Central memory CD4-positive, alpha-beta T cell (primary cell): ENCODE results near the gene DMD.
"Not testable (repeated sequence)": the region's sequence is repeated elsewhere in the genome, so short reads cannot be mapped to it uniquely, and the experiment has no call there.

ENCODE experiments used
- DNase-seq: peaks from one replicate; pipeline ENCODE4 v3.0.0; 2022

DMD gene

GRCh38 chrX:31497086-31497485 lies 1714.3 kb downstream of the DMD start:
- DNase-seq: no peak

GRCh38 chrX:31487951-31488350 lies 1723.4 kb downstream of the DMD start:
- DNase-seq: no peak

- DNase-seq: no peak
These were observed 1728.0 kb downstream of the DMD start for GRCh38 chrX:31483336-31483735.

- DNase-seq: no peak
These were observed 1730.7 kb downstream of the DMD start for GRCh38 chrX:31480696-31481095.

- no peak for DNase-seq
These were observed 1740.1 kb downstream of the DMD start for GRCh38 chrX:31471229-31471628.

GRCh38 chrX:31470753-31471152 lies 1740.6 kb downstream of the DMD start:
- DNase-seq: not testable (repeated sequence)

GRCh38 chrX:31464306-31464915 lies 1746.9 kb downstream of the DMD start:
- DNase-seq: no peak

GRCh38 chrX:31461266-31461665 lies 1750.1 kb downstream of the DMD start:
- DNase-seq: no peak

GRCh38 chrX:31459361-31459760 lies 1752.0 kb downstream of the DMD start:
- no peak for DNase-seq

GRCh38 chrX:31449965-31450364 lies 1761.4 kb downstream of the DMD start:
- no peak for DNase-seq

- no peak for DNase-seq
These were observed 1762.3 kb downstream of the DMD start for GRCh38 chrX:31449081-31449480.

GRCh38 chrX:31445542-31445941 lies 1765.8 kb downstream of the DMD start:
- no peak for DNase-seq

GRCh38 chrX:31443654-31444053 lies 1767.7 kb downstream of the DMD start:
- DNase-seq: no peak

GRCh38 chrX:31440546-31440945 lies 1770.8 kb downstream of the DMD start:
- DNase-seq: no peak

GRCh38 chrX:31436424-31436823 lies 1774.9 kb downstream of the DMD start:
- DNase-seq: no peak

GRCh38 chrX:31435592-31435991 lies 1775.8 kb downstream of the DMD start:
- DNase-seq: no peak

GRCh38 chrX:31433856-31434255 lies 1777.5 kb downstream of the DMD start:
- no peak for DNase-seq

GRCh38 chrX:31429915-31430314 lies 1781.4 kb downstream of the DMD start:
- no peak for DNase-seq

- DNase-seq: no peak
These were observed 1787.7 kb downstream of the DMD start for GRCh38 chrX:31423609-31424189.

GRCh38 chrX:31421441-31421840 lies 1789.9 kb downstream of the DMD start:
- no peak for DNase-seq

GRCh38 chrX:31420711-31421151 lies 1790.6 kb downstream of the DMD start:
- no peak for DNase-seq

- no peak for DNase-seq
These were observed 1791.0 kb downstream of the DMD start for GRCh38 chrX:31420302-31420701.

- DNase-seq: no peak
These were observed 1814.2 kb downstream of the DMD start for GRCh38 chrX:31397119-31397518.

GRCh38 chrX:31392513-31392912 lies 1818.8 kb downstream of the DMD start:
- DNase-seq: no peak

- no peak for DNase-seq
These were observed 1822.4 kb downstream of the DMD start for GRCh38 chrX:31388946-31389345.
